ENCODE measurements around the gene MEGF10.
"Not testable (repeated sequence)": the region's sequence is repeated elsewhere in the genome, so short reads cannot be mapped to it uniquely, and the experiment has no call there.

Gene MEGF10

DNA sequence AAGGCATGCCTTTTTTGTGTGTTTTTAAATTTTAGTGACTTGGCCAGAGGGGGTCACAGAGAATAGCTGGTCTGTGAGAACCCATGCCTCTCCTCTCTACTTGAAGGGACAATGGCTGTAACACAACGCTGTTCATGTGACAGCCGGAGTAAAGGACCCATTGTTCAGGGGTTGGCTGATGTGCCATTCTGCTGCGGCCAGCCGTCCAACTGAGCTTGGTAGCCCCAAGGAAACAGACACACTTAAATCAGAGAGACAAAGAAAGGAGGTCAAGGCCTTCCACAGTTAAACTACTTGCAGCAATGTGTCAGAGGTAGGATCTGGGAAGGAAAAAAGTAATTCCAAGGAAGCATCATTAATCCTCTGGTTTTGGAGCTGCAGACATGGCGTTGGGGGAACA, 8.1 kb downstream of the MEGF10 start:
- no peak for DNase-seq

DNA sequence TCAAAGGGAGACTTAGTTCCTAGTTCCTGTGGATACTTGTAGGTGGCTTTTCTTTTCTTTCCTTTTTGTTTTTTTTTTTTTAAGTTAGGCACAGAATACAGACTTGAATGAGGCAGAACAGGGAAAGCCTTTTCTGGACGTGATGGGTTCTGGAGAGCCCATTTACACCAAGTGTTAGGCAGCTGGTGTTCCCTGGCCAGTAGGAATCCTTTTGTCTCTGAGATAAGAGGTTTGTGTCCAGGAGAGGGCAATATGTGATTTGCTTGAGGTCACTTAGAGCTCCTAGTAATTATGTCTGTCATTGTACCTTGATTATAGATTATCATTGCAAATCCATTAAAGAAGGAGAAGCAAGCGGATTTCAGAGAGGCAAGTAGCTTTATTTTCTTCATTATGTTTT, 9.1 kb downstream of the MEGF10 start:
- no peak for DNase-seq

DNA sequence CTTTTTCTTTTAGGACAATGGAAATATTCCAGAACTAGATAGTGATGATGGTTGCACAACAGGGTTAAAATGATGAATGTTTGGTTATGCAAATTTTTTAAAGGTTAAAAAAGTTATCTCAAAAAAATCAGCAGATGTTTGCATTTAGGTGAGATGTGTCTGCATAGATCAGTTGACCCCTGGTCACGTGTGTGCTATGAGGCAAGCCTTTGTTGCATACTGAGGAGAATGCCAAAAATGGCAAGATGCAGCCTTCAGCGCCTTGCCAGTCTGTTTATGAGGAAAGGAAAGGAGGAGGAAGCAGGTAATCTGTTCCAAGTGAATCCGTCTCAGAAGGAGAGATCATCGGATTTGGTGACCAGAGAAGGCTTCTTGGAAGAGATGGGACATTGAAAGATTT, 11.9 kb downstream of the MEGF10 start:
- DNase-seq, result no peak

DNA sequence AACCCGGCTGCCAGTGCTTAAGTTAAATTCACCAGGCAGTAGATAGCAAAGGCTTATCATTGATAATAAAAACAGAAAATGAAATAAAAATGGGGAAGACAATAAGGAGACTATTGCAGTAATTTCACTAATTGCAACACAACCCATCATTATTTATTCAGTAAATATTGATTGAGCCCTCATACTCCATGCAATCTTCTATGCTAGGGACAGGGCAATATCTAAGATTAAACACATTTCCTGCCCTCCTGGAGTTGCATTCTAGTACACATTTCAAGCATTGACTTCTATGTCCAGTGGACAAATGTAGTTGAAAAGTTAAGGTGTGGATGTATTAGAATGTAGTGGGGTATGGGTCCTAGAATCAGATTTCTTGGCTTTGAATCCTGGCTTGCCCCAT, 12.8 kb downstream of the MEGF10 start:
- DNase-seq, result no peak

DNA sequence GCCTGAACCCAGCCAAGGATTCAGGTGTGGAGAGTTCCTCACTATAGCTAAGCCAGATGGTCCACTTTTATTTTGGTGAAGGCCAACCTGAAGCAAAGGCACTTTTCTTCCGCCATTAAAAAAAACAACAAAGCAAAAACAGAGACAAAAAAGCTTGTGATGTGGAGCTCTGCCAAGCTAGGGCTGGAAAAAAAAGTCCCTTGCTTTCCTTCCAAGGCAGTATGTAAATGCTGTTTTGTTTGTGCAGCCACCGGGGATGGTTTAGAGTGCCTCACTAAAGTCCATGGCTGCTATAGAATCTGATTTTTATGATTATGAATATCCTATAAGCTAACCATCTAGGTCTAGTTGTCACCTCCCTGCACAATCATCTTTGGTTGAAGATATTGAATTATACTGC, 14.9 kb downstream of the MEGF10 start:
- DNase-seq, result no peak

DNA sequence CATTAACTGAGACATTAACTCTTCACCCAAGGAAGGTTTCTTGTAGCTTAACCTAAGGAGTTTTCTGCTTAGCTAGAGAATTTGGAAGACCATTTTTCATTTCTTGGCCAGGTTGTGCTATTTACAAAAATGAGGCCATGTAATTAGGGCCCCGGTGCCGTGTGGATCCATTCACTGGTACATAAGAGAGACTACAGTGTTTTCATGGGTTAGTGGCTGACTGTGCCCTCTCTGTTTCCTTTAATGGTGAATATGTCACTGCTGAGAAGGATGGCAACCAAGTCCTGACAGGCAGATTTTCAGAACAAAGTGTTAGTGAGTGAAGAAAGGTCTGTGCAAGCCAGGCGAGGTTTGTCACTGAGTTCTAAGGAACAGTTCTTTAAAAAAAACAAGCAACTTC, 15.4 kb downstream of the MEGF10 start:
- DNase-seq, result no peak

DNA sequence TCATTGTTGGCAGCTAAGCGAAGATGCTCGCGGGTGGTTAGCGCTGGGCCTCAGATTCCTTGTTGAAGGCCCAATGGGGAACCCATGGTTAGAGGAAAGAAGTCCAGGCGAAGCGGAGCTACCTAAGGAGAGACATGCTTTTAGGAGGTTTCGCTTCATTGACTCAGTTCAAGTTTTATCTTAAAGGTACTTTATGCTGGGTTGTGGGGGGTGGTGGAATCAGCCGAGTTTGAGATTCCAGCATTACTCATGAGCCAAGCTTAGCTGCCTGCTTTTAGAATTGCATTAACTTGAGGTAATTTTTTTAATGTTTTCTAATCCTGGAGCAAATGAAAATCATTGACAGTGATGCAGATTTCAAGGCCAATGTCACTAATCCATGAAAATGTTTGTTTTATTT, 16.1 kb downstream of the MEGF10 start:
- DNase-seq, result no peak

DNA sequence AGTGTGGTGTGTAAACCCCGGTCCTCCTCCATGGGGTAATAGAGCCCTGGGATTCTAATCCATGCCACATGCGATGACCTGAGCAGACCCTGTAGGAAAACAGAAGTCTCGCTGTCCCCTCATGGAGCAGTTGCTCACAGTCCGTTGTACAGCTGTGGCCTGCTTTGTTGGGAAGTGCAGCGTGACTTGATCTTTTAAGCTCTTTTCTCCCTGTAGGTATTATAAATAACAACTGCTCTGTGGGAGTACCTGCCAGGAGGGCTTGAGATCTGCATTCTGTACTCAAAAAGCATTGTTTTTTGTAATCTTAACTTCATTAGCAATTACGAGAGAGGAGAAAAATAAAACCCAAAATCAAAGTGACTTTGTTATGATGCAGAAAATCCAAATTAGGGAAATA, 17.3 kb downstream of the MEGF10 start:
- DNase-seq, result no peak

DNA sequence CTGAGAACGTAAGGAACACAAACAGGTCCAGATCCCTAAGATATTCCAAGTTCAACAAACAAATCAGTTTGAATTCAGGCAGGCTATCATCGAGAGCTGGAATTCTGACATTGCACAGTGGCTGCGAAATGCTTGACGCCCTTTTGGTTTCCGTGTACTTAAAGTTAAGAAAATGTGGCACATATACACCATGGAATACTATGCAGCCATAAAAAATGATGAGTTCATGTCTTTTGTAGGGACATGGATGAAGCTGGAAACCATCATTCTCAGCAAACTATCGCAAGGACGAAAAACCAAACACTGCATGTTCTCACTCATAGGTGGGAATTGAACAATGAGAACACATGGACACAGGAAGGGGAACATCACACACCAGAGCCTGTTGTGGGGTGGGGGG, 17.7 kb downstream of the MEGF10 start:
- DNase-seq, result not testable (repeated sequence)

DNA sequence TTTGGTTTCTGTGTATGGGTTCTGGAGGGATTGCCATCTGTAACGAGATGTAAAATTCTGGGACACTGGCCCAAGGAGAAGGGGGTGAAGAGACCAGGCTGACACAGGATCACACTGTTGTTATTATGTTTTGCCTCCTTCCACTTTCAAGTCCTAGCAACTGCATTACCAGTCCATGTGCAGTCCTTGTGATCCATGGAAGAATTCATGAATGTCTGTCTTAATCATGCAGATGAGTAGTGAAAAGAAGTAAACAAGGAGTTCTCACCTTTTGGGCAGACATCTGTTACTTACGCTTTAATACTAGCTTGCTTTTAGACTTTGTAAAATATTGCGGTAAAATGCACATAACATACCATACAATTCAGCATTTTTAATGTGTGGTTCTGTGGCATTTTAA, 18.3 kb downstream of the MEGF10 start:
- DNase-seq, result no peak

DNA sequence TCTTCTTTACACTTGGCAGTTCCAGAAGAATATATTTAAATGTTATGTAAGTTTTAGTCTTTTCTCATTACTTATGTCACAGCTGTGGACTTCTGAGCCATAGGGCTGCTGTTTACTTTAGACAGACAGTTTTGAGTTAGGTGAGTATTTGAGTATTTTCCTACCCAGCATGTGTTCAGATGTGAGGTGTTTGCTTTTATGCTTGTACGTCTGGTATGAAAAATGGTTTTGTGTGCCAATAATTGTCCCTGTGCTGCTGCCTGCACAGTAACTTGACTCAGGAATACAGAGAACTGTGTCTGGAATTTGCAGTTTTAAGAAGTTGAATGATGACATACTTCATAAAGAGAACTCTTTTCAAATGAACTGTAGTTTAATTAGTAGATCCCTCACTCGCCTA, 20.8 kb downstream of the MEGF10 start:
- DNase-seq, result no peak

DNA sequence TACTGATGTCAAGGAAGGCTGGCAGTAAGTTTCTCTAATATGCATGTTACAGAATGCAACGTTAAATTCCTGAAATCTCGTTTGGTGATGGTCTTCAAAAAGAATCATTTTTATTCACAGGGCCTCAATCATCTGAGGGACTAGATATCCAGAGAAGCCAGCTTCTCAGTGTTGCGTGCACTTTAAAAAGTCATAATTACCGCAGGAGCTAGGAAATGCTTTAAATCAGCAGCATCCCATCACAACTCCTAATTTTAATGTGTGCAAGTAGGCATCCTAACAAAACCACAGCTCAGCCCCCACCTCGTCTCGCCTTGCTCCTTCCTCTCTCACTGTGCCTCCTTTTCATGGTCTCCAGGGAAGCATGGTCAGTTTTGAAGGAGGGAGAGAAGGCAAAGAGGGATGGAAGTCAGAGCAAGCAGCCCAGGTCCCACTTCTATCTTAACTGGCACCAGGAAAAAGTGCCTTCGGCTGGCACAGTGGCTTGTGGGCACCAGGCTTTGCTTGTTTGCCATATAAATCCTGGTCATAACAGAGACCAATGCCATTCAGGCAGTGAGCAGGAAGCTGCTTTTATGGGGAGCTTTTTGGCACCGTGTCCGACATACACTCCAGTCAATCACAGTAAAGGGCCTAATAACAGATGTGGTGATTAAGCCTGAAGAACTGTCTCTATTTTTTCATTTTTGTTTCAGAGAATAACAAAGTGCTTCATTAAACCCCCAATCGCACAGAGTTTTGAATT, 21.4 kb downstream of the MEGF10 start:
- no peak for DNase-seq

DNA sequence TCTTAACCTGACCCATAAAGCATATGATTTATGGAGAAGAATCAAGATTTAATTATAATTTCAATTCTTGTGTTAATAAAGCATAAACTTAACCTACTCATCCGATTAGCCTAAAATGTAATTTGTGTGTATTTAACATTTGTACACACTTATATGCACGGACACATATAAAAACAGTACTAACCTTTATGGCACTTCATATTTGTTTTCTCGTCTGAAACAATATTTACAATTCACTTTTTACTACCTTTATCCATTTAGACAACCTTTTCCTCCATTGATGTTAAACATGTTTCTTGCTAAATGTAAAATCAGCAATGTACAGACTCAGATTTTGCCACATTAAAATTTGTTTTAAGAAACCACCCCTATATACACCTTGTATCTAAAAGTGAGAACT, 22.8 kb downstream of the MEGF10 start:
- no peak for DNase-seq

DNA sequence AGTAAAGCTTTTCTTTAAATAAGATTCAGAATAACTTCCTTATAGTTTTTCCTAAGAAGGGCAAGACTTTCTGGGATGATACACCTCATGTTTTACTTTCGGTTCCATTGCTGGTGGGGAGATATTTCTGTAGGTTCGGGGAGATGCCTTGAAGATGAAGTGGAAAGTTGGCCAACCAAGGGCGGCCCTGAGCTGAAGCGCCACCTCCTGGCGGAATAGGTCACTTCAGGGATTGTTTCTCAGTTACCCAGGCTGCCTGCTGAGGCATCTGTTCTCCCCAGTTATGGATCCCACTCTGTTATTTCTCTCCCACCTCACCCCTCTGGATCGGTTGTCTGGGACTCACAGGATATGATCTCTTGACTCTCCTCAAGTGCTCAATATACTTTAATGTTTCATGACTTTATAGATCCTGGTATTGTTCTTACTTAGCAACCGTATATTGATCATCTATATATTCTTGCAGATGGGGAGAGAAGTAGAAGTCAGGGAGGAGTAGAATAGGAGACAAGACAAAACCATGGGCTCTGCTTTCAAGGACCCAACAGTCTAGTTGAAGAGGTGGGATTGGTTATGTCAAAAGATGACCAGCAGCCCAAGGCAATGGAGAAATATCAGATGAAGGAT, 23.4 kb downstream of the MEGF10 start:
- DNase-seq, result peak; percentile 42

DNA sequence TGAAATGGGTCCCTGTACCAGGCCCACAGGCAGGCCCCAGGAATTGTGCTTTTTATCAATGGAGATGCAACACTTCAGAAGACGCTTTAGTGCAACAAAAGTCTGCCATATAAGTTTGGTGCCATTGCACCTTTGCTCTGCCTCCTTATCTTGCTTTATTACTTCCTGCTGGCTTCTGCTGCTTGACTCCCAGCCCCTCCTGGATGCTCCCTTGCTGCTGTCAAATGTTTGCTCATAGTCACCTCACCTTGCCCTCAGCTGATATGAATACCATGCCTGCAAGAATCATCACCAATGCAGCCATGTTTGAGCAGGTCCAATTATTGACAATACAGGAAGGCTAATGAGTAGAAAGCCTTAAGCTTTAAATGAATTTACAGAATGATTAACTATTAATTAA, 25.4 kb downstream of the MEGF10 start:
- no peak for DNase-seq

DNA sequence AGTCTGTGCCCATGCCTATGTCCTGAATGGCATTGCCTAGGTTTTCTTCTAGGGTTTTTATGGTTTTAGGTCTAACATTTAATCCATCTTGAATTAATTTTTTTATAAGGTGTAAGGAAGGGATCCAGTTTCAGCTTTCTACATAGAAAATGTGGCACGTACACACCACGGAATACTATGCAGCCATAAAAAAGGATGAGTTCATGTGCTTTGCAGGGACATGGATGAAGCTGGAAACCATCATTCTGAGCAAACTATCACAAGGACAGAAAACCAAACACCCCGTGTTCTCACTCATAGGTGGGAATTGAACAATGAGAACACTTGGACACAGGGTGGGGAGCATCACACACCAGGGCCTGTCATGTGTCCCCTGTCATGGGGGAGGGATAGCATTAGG, 26.8 kb downstream of the MEGF10 start:
- not testable (repeated sequence) for DNase-seq

DNA sequence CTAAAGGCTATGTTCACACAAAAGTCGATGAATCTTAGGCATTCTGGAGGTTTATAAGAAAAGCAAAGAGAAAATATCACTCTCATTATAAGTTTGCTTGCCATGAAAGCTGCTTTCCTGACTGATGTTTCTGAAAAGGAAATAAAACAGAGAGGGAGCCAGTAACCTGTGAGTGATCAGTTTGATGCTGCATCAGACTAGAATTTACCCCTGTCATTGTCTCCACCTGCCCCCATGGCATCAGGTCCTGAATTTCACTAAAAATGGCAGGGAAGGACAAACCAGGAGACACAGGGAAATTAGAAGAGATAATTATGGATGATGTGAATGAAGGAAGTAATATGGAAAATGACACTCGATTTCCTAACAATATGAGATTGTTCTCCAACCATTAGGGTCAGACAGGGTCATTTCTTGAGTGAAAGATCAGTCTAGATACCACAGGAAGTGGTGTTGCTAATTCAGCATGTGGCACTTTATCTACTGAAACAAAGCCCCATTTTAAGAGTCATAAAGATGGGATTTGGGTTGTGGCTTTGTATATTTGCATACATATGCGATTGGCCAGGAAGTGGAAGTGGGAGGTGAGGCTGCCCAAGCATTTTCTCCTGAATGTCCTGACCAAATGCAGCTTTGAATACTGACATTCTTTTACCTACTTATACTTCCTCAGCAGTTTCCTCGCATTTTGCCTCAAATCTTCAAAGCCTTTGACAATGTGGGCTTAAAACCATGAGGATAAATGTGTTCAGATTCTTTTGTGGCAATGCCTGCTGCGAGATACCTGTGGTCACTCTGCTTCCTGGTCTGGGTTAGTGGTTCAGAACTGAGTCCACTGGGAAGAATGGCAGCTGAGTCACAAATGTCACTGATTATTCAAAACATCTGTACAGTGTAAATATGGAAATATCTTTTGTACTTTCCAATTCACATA, 29.7 kb downstream of the MEGF10 start:
- no peak for DNase-seq

DNA sequence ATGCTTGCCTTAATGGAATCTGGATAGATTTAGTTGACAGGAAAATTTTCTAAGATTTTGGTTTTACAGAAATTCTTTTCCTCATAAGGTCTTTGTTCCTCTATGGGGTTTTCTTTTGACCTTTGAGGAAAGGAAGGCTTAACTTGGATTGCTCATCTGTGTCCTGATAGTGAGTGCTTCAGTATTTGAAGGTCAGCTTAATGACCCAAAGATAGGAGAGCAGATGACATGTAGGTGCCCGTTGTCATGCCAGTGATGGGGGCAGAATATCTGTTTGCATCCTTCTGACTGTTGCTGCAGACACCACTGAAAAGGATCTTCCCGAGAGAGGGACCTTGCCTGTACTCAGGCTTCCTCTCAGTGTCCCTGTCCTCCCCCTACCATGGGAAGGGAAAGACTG, 30.9 kb downstream of the MEGF10 start:
- no peak for DNase-seq

DNA sequence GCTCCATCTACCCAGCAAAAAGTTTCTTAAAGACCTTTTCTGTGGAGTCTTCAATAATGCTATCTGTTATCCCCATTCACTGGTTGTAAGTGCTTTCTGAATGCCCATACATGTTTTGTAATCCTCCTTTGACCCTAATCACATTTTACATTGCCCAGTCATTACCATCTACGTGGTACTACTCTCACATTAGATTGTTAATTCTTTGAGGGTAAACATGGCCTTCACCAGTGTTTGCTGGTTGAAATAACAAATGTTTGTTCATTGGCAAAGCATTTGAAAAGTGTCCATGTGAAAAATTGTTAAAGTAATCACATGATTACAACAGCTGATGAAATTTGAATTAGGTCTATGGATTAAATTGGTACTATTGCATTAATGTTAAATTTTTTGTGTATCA, 31.8 kb downstream of the MEGF10 start:
- DNase-seq, result no peak

DNA sequence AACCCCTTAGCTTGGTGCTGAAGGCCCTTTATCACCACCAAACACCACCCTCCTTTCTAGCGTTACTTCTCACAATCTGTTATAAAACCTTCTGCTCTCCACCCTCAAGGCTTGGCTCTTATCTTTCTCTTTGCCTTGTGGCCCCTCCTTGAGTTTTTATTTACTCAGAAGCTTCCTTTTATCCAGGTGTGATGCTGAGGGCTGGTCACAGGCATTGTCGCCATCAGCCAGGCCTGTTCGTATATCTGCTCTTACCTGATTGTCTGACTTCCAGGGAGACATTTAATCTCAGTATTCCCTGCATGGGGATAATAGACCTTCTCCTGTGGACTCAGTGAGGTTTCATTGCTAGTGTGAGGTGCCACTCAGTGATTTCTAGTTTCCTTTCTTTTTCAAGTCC, 34.2 kb downstream of the MEGF10 start:
- no peak for DNase-seq

DNA sequence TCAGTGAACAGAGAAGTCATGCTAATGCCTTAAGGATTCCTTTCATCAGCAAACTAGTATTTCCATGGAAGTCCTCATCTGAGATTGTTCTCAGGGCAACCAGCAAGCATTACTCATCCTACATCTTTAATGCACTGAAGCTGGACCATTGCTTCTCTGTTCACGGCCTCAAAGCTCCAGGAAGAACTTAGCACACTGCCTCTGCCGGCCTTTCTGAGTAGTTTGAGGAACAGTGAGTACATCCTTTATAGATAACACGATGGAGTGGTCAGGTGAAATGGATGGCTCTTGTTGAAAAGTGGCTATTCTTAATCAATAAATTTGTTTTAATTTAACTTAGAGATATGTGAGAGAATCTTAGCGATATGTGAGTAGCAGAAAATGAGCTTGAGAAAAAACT, 35.8 kb downstream of the MEGF10 start:
- DNase-seq, result no peak

DNA sequence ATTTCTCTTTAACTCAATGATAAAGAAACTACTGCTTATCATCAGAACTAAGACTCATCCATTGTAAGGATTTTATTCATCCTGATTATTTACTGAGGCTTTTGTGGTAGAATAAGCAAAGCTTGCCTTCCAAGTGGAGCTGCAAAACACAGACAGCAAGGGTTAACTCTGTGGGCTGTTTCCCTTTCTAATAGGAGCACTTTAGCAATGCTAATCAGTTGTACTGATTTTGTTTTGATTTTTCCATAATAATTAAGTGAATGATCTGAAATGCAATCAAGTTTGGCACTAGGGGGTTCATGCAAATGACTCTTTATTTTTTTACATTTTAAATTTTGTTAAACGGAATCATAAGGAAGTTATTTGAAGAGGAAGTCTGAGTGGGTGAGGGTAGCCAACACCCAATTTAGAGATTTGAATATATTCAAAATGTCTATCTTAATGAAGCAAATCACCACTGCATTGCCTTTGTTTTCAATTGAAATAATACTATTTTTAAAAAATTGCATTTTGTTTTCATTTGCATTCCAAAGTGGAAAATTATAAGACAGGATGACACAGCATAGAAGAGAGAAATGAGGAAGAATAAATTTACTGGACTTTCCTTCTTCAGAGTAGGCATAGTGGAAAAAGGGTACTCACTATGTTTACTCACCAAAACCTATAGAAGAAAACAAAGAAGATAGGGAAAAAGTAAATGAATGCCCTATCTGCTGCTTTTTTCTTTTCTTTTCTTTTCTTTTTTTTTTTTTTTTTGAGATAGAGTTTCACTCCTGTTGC, 36.6 kb downstream of the MEGF10 start:
- no peak for DNase-seq

DNA sequence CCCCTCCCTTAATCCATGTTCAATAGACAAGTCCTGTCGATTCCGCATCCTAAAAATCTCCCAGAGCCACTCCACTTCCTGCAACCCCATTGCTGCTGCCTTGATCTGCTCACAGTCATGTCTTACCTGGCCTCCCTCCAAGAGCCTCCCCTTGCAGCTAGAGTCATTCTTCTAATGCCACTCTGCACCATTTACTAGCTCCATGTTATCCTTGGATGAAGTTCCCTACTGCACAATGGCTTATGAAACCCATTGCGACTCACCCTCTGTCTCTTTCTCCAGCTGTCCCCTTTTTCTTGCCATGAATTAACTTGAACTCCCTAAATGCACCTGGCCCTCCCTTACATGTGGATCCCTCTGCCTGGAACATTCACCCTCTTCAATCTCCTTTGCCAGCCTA, 39.5 kb downstream of the MEGF10 start:
- DNase-seq, result no peak

Measured in stimulated activated naive CD4-positive, alpha-beta T cell treated with Interleukin-2 at 50 U/mL for 16 hours (primary cell).